ENCODE results near the gene ZNF764. TPM values are rescaled to one million over a fixed set of nuclear protein-coding genes. Genes with fewer than 3 reads are reported as not detected.

ZNF764 gene
- total RNA-seq, 1 experiment from 2014 or later, result 8.3 TPM

DNA sequence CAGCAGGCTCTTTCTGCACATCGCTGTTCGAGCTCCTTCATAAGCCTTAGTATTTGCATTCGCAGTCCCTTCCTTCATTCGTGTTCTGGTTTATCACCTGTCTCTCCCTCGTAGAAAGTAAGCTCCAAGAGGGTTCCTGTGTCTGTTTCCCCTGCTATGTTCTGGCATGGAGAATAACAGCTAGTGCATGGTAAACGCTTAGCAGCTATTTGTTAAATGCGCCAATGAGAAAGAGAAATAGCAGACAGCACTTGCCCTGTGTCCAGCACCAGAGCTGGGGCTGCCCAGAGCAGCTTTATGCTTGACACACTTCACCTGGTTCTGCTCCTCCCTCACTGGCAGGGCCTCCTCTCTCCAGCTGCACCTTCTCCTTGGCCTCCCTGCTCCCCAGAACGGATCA is 7.8 kb upstream of the ZNF764 start:
- no TSS peak for BruUV-seq (replicated peaks)
- H3K36me3 Mint-ChIP-seq (ENCODE audit: insufficient read depth, unreplicated experiment), result peaks cover 9% of the 10 kb centered on the region
- peak overlapping the region; percentile 95 for H3K27ac Mint-ChIP-seq (ENCODE audit: low read depth, unreplicated experiment)
- H3K4me3 Mint-ChIP-seq (ENCODE audit: unreplicated experiment), result no peak overlapping the region
- no peaks in the 10 kb centered on the region for H3K27me3 Mint-ChIP-seq (ENCODE audit: insufficient read depth, unreplicated experiment)
- intact Hi-C loops (cut with micrococcal nuclease), result no loop called here
- ChIA-PET POLR2A (interaction anchor here (0.9 to 4.3 kb wide), 4 partner anchors 8 to 148 kb away, joined by 3 to 34 read pairs (median 4); partner anchors contain the start of genes DCTPP1 and ZNF764), CTCF (interaction anchor here (0.6 to 3.0 kb wide), 6 partner anchors 8 to 136 kb away, joined by 3 to 11 read pairs (median 3); partner anchors contain the start of gene DCTPP1)
- peaks cover 20% of the 10 kb centered on the region for H3K4me1 Mint-ChIP-seq (ENCODE audit: insufficient read depth, unreplicated experiment)
- H3K9me3 Mint-ChIP-seq (ENCODE audit: unreplicated experiment), result no peaks in the 10 kb centered on the region
- TF ChIP-seq CTCF (IDR thresholded peaks at IDR 0.05; ENCODE audit: unreplicated experiment), result no peak
- DNase-seq (ENCODE audit: unreplicated experiment), result no peak

- no peaks in the 10 kb centered on the region for H3K27me3 Mint-ChIP-seq (ENCODE audit: insufficient read depth, unreplicated experiment)
- H3K4me1 Mint-ChIP-seq (ENCODE audit: insufficient read depth, unreplicated experiment), result peaks cover 20% of the 10 kb centered on the region
- no TSS peak for BruUV-seq (replicated peaks)
- POLR2A ChIA-PET, result interaction anchor here (0.9 to 4.3 kb wide), 5 partner anchors 7 to 148 kb away, joined by 3 to 34 read pairs (median 3); partner anchors contain the start of genes DCTPP1 and ZNF764
- intact Hi-C loops (cut with micrococcal nuclease), result no loop called here
- DNase-seq (ENCODE audit: unreplicated experiment), result no peak
- no peak overlapping the region for H3K4me3 Mint-ChIP-seq (ENCODE audit: unreplicated experiment)
- no peak for TF ChIP-seq CTCF (IDR thresholded peaks at IDR 0.05; ENCODE audit: unreplicated experiment)
- no peak overlapping the region for H3K27ac Mint-ChIP-seq (ENCODE audit: low read depth, unreplicated experiment)
- H3K36me3 Mint-ChIP-seq (ENCODE audit: insufficient read depth, unreplicated experiment), result peaks cover 9% of the 10 kb centered on the region
- CTCF ChIA-PET, result interaction anchor here (0.6 to 3.0 kb wide), 4 partner anchors 8 to 135 kb away, joined by 3 to 11 read pairs (median 3); partner anchors contain the start of gene DCTPP1
- no peaks in the 10 kb centered on the region for H3K9me3 Mint-ChIP-seq (ENCODE audit: unreplicated experiment)
Observed at GRCh38 chr16:30565526-30565925, 7.4 kb upstream of the ZNF764 start.

- ChIA-PET CTCF (no interaction called here), POLR2A (no interaction called here)
- Mint-ChIP-seq H3K4me1 (ENCODE audit: insufficient read depth, unreplicated experiment) (peaks cover 7% of the 10 kb centered on the region), H3K9me3 (ENCODE audit: unreplicated experiment) (no peaks in the 10 kb centered on the region), H3K27me3 (ENCODE audit: insufficient read depth, unreplicated experiment) (no peaks in the 10 kb centered on the region), H3K27ac (ENCODE audit: low read depth, unreplicated experiment) (no peak overlapping the region), H3K36me3 (ENCODE audit: insufficient read depth, unreplicated experiment) (peaks cover under 1% of the 10 kb centered on the region), H3K4me3 (ENCODE audit: unreplicated experiment) (no peak overlapping the region)
- no peak for TF ChIP-seq CTCF (IDR thresholded peaks at IDR 0.05; ENCODE audit: unreplicated experiment)
- intact Hi-C loops (cut with micrococcal nuclease), result no loop called here
- DNase-seq (ENCODE audit: unreplicated experiment), result no peak
- no TSS peak for BruUV-seq (replicated peaks)
Observed at GRCh38 chr16:30562021-30562420, 3.8 kb upstream of the ZNF764 start.

- no peak overlapping the region for H3K27ac Mint-ChIP-seq (ENCODE audit: low read depth, unreplicated experiment)
- no peak for TF ChIP-seq CTCF (IDR thresholded peaks at IDR 0.05; ENCODE audit: unreplicated experiment)
- no peaks in the 10 kb centered on the region for H3K27me3 Mint-ChIP-seq (ENCODE audit: insufficient read depth, unreplicated experiment)
- BruUV-seq (replicated peaks), result no TSS peak
- no peak for DNase-seq (ENCODE audit: unreplicated experiment)
- H3K4me1 Mint-ChIP-seq (ENCODE audit: insufficient read depth, unreplicated experiment), result peaks cover 2% of the 10 kb centered on the region
- intact Hi-C loops (cut with micrococcal nuclease), result no loop called here
- ChIA-PET CTCF (interaction anchor here (0.8 kb wide), 1 partner anchor 54 kb away, joined by 4 read pairs; no protein-coding TSS in a partner anchor), POLR2A (interaction anchor here (0.6 kb wide), 1 partner anchor 11 kb away, joined by 3 read pairs; no protein-coding TSS in a partner anchor)
- no peaks in the 10 kb centered on the region for H3K9me3 Mint-ChIP-seq (ENCODE audit: unreplicated experiment)
- peaks cover 5% of the 10 kb centered on the region for H3K36me3 Mint-ChIP-seq (ENCODE audit: insufficient read depth, unreplicated experiment)
- H3K4me3 Mint-ChIP-seq (ENCODE audit: unreplicated experiment), result no peak overlapping the region
Observed at GRCh38 chr16:30561089-30561816, 3.1 kb upstream of the ZNF764 start.
